GM19043 (cell line): ENCODE results near the gene PTPN18.
A peak's percentile ranks its signal among the peaks of the same experiment; 100 is the strongest.

Source experiments
- ATAC-seq: cut with Tn5 transposase; IDR thresholded peaks from one replicate; pipeline ENCODE4 v1.9.1; 2021; ENCODE audit warnings: low read depth; ENCODE audit not compliant: unreplicated experiment

The PTPN18 gene

GRCh38 chr2:130338793-130339345 lies 17.0 kb upstream of the PTPN18 start:
- ATAC-seq: no peak

GRCh38 chr2:130339885-130340745 lies 15.7 kb upstream of the PTPN18 start:
- ATAC-seq: no peak

- ATAC-seq: peak; percentile 0
These were observed 14.3 kb upstream of the PTPN18 start for GRCh38 chr2:130341562-130342019.

- peak; percentile 76 for ATAC-seq
These were observed 13.8 kb upstream of the PTPN18 start for GRCh38 chr2:130342020-130342532.

GRCh38 chr2:130342533-130343275 lies 13.2 kb upstream of the PTPN18 start, which contains the start of gene IMP4:
TSS of gene IMP4 (plus strand) at chr2:130342897. CDS start at chr2:130342933, 36 bp downstream.
- peak; percentile 88 for ATAC-seq

GRCh38 chr2:130344578-130344977 lies 11.3 kb upstream of the PTPN18 start:
- no peak for ATAC-seq

- ATAC-seq: no peak
These were observed 10.8 kb upstream of the PTPN18 start for GRCh38 chr2:130345091-130345490.

- no peak for ATAC-seq
These were observed 10.2 kb upstream of the PTPN18 start for GRCh38 chr2:130345611-130346010.

- ATAC-seq: no peak
These were observed 9.7 kb upstream of the PTPN18 start for GRCh38 chr2:130346041-130346740.

GRCh38 chr2:130346741-130347066 lies 9.2 kb upstream of the PTPN18 start:
- ATAC-seq: no peak

- no peak for ATAC-seq
These were observed 8.5 kb upstream of the PTPN18 start for GRCh38 chr2:130347220-130347925.

- no peak for ATAC-seq
These were observed 6.7 kb upstream of the PTPN18 start for GRCh38 chr2:130349174-130349573.

- ATAC-seq: no peak
These were observed 4.1 kb upstream of the PTPN18 start for GRCh38 chr2:130351711-130352110.

- no peak for ATAC-seq
These were observed 3.6 kb upstream of the PTPN18 start for GRCh38 chr2:130352237-130352636.

GRCh38 chr2:130353291-130354138 lies 2.3 kb upstream of the PTPN18 start:
- ATAC-seq: no peak

GRCh38 chr2:130354139-130354428 lies 1.8 kb upstream of the PTPN18 start:
- no peak for ATAC-seq

GRCh38 chr2:130355172-130355577 lies 681 bp upstream of the PTPN18 start:
- ATAC-seq: no peak

GRCh38 chr2:130357864-130358263 lies 2.0 kb downstream of the PTPN18 start:
- no peak for ATAC-seq
